Stimulated activated CD8-positive, alpha-beta memory T cell treated with anti-CD3 and anti-CD28 coated beads, Interleukin-4, amount 100 ng/mL, for 4 hours (primary cell): ENCODE data around the gene FANCL.
"Not testable (repeated sequence)": the region's sequence is repeated elsewhere in the genome, so short reads cannot be mapped to it uniquely, and the experiment has no call there.

ENCODE experiments used
- DNase-seq, 2 donors: peaks; one replicate each; pipeline ENCODE4 v3.0.0-alpha.2; 2020; ENCODE audit warnings: low read depth in 2 of 2, low spot score in 1 of 2

The FANCL gene

GRCh38 chr2:58146707-58147106 is 94.4 kb downstream of the FANCL start:
- DNase-seq: no peak

DNA sequence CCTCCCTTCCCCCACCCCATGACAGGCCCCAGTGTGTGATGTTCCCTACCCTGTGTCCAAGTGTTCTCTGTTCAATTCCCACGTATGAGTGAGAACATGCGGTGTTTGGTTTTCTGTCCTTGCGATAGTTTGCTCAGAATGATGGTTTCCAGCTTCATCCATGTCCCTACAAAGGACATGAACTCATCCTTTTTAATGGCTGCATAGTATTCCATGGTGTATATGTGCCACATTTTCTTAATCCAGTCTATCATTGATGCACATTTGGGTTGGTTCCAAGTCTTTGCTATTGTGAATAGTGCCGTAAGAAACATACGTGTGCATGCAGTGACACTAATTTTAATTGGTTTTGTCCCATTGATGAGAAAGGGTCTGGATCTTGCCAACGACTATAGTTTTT is 95.4 kb downstream of the FANCL start:
- not testable (repeated sequence) for DNase-seq

- DNase-seq: no peak
These were observed 100.5 kb downstream of the FANCL start for GRCh38 chr2:58140508-58141072.

DNA sequence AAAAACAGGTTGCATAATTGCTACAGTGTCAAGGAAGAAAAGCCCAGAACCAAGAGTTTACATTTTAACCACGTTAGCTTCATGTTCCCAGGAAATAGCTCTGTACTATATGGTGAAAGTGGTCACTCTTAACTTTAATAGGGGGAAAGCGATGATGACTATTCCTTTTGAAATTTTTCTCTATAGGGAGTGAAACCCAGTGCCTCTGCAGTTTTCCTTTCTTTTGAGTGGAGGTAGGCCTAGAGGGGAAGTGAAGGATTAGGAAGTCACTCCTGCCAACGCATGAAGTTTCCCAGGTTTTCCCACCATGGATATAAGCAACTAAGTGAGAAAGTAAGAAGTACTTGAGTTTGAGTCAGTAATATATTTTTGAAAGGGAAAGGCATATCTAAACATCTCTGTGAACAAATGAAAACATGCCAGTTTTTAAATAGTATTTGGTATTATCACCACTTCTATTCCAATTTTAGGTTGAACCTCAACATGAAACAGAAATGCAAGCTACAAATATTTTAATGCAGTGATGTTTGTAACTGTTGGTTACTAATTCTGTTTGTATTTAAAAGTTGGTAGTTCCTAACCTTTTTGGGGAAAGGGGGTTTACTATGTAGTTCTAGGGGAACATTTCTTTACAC is 102.6 kb downstream of the FANCL start:
- no peak for DNase-seq

- DNase-seq: no peak
These were observed 103.3 kb downstream of the FANCL start for GRCh38 chr2:58137856-58138255.

DNA sequence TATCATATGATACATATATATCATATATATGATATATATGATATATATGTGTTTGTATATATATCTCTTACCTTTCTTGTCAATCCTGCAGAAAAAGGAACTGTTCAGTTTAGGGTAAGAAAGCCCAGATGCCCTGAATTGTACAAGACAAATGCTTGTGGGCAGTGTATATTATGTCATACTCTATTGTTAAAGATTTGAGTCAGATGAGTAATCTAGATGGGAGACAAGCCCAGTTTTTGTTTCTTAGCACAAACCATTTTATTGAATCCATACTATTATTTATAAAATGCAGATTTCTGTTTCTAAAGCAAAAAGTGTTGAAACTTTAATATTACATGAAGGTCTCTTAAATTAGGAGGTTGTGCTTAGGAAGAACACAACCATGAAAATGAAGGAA is 103.9 kb downstream of the FANCL start:
- no peak for DNase-seq

DNA sequence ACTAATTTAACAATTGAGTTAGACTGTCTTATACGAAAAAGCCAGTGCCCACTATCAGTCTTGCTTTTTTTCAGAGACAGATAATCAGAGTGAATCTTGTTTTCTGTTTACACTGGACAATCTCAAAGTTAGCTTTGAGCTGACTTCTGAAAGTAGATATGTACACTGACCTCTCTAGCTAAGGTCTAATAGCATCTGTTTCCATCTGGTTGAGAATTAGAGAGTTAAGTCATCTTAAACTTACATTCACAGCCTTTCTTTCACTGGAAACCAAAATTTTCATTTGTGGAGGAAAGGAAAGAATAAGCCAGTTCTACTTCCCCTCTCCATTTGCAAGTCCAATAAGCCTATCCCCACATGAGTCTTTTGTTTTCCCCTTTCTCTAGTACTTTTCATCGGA is 105.3 kb downstream of the FANCL start:
- no peak for DNase-seq

DNA sequence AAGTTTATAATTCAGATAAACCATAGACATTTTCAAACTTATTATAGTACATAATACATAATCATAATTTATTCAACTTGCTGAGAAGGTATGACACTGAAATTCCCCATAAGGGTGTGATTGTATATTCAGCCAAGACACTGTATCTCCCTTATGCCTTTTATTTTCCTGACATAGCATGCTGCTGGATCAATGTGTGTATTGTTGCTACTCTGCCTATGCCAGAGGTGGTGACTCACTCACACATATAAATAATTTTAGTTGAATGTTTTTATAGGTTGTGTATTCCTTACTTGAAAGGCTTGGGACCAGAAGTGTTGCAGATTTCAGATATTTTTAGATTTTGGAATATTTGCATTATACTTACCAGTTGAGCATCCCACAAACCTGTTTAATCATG is 107.7 kb downstream of the FANCL start:
- no peak for DNase-seq

- no peak for DNase-seq
These were observed 109.7 kb downstream of the FANCL start for GRCh38 chr2:58131191-58132011.

GRCh38 chr2:58130238-58130637 is 110.9 kb downstream of the FANCL start:
- no peak for DNase-seq

- DNase-seq: no peak
These were observed 114.0 kb downstream of the FANCL start for GRCh38 chr2:58127111-58127510.

DNA sequence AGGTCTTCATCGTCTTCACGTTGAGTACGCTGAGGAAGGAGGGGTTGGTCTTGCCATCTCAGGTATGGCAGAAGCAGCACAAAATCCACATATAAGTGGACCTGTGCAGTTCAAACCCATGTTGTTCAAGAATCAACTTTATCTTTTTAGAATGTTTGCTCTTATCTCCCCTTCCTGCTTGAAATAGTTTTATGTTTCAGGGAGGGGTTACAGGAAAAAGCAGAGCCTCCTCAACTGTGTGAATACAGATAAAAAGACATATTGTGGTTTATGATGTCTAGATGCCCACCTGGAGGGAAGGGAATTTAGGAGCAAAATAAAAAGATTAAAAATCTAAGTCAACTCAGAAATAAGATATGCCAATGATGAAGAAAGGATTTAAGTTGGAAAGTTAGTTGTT is 118.6 kb downstream of the FANCL start:
- no peak for DNase-seq

- DNase-seq: no peak
These were observed 119.1 kb downstream of the FANCL start for GRCh38 chr2:58122040-58122439.

GRCh38 chr2:58120626-58121229 is 120.4 kb downstream of the FANCL start:
- DNase-seq: no peak

DNA sequence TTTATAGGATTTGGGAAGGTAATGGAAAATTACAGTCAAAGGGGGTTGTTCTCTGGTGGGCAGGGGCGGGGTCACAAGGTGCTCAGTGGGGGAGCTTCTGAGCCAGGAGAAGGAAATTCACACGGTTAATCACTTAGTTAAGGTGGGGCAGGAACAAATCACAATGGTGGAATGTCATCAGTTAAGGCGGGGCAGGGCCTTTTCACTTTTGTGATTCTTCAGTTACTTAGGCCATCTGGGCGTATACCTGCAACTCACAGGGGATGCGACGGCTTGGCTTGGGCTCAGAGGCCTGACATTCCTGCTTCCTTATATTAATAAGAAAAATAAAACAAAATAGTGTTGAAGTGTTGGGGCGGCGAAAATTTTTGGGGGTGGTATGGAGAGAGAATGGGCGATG is 127.6 kb downstream of the FANCL start:
- not testable (repeated sequence) for DNase-seq

DNA sequence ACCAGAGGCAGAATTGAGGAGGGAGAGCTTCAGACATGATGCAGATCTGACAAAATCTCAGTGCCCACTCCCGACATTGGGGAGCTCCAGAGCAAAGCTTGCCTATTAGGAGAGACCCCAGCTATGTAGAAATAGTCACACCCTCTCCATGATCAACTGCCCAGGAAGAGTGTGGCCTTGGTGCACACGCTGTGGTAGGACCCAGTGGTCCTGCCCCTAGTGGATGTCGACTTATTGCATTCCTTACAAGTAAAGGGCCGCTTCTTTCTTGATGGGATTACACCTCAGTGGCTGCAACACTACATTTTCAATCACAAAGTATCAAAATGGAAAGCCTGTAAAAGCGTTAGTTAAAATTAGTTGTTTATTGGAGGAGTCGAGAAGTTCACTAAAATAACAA is 130.4 kb downstream of the FANCL start:
- no peak for DNase-seq

DNA sequence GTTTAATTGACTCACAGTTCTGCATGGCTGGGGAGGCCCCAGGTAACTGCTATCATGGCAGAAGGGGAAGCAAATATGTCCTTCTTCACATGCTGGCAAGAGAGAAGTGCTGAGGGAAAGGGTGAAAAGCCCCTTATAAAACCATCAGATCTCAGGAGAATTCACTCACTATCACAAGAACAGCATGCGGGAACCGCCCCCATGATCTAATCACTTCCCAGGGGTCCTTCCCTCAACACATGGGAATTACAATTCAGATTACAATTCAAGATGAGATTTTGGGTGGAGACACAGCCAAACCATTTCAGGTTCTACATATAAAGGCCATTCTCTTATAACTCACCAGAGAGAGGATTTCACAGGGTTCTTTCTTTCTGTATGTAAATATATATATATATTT is 131.6 kb downstream of the FANCL start:
- DNase-seq: no peak
